Measurements from ENCODE around the gene VEZT. TPM values are rescaled to one million over a fixed set of nuclear protein-coding genes. Genes with fewer than 3 reads are reported as not detected.

Gene VEZT
- polyA plus RNA-seq, 3 donors, result 14.6 to 20.6 (median 16.7) TPM

DNA sequence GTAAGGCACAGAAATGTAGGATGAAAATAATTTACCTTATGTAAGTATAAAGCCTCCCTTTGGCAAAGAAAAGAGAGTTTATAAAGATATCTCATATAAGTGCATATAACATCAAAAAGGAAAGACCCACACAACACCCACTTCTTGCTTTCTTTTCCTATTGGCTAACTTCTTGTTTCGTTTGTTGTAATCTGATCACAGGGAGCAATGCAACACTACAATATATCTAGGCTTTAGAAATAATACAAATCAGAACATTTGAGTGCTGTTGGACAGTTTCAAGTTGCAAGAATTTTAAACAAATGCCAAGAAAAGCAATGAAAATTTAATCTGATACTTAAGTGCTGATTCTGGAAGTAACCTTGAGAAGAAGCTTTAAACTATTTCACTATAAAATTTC lies 1.7 kb upstream of the VEZT start:
- Histone ChIP-seq H3K9ac (ENCODE audit: insufficient read depth, low read length, poor library complexity, severe bottlenecking) (peak overlapping the region; percentile 9), H3K4me3 (replicated peaks in 1 of 3; ENCODE audit: low read depth in 2 of 3, low read length in 3 of 3) (peak overlapping the region; percentile 70 to 99 (median 93)), H3K27me3 (ENCODE audit: control insufficient read depth in 2 of 2, insufficient read depth in 2 of 2, low read length in 2 of 2) (no peaks in the 10 kb centered on the region), H2AFZ (ENCODE audit: insufficient read depth, low read depth, low read length, poor library complexity, severe bottlenecking) (no peak overlapping the region), H3K9me3 (replicated peaks in 1 of 2; ENCODE audit: control insufficient read depth in 1 of 2, insufficient read depth in 1 of 2, low read length in 2 of 2) (no peaks in the 10 kb centered on the region), H3K79me2 (ENCODE audit: insufficient read depth, low read length) (peaks cover 81% of the 10 kb centered on the region), H3K27ac (ENCODE audit: low read depth in 1 of 2, low read length in 2 of 2) (peak overlapping the region in 1 of 2 donors; percentile 94), H3K4me2 (replicated peaks; ENCODE audit: extremely low read depth, low read length, poor library complexity, severe bottlenecking) (peak overlapping the region; percentile 98), H3K4me1 (ENCODE audit: control insufficient read depth in 1 of 2, insufficient read depth in 2 of 2, low read length in 2 of 2) (peaks cover 21 to 53% of the 10 kb centered on the region in 2 donors), H3K36me3 (replicated peaks in 1 of 2; ENCODE audit: control insufficient read depth in 1 of 2, insufficient read depth in 2 of 2, low read length in 2 of 2) (no peaks in the 10 kb centered on the region), H4K20me1 (ENCODE audit: insufficient read depth, low read length) (peaks cover 32% of the 10 kb centered on the region)
- H3K9me3 Mint-ChIP-seq, result no peaks in the 10 kb centered on the region
- WGBS (ENCODE audit: insufficient coverage), result no CpG with 5 or more reads among the region's 1 CpG
- H3K27me3 Mint-ChIP-seq (ENCODE audit: low read depth in 3 of 3), result no peaks in the 10 kb centered on the region
- H3K4me1 Mint-ChIP-seq, result peaks cover 48% of the 10 kb centered on the region
- peak in 2 of 3 donors; percentile 49 to 63 for DNase-seq
- H3K36me3 Mint-ChIP-seq, result peaks cover under 1 to 6% of the 10 kb centered on the region in 2 donors
- TF ChIP-seq, protein P1, sequence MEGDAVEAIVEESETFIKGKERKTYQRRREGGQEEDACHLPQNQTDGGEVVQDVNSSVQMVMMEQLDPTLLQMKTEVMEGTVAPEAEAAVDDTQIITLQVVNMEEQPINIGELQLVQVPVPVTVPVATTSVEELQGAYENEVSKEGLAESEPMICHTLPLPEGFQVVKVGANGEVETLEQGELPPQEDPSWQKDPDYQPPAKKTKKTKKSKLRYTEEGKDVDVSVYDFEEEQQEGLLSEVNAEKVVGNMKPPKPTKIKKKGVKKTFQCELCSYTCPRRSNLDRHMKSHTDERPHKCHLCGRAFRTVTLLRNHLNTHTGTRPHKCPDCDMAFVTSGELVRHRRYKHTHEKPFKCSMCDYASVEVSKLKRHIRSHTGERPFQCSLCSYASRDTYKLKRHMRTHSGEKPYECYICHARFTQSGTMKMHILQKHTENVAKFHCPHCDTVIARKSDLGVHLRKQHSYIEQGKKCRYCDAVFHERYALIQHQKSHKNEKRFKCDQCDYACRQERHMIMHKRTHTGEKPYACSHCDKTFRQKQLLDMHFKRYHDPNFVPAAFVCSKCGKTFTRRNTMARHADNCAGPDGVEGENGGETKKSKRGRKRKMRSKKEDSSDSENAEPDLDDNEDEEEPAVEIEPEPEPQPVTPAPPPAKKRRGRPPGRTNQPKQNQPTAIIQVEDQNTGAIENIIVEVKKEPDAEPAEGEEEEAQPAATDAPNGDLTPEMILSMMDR (IDR thresholded peaks at IDR 0.05), result no peak
- intact Hi-C loops (cut with micrococcal nuclease), result loop anchor here (5.0 to 10.0 kb wide), 3 partner anchors 84 to 101 kb away; no protein-coding TSS in a partner anchor
- H3K27ac Mint-ChIP-seq, result peak overlapping the region; percentile 30 to 96 (median 91)
- H3K4me3 Mint-ChIP-seq, result peak overlapping the region; percentile 97 to 98

- Mint-ChIP-seq H3K27ac (peak overlapping the region; percentile 91 to 97 (median 92)), H3K9me3 (no peaks in the 10 kb centered on the region), H3K36me3 (peaks cover 0 to 5% of the 10 kb centered on the region in 2 donors), H3K4me3 (peak overlapping the region; percentile 97 to 98), H3K27me3 (ENCODE audit: low read depth in 3 of 3) (no peaks in the 10 kb centered on the region), H3K4me1 (peaks cover 48% of the 10 kb centered on the region)
- H3K4me2 ChIP-seq (replicated peaks; ENCODE audit: extremely low read depth, low read length, poor library complexity, severe bottlenecking), result peak overlapping the region; percentile 98
- peaks cover 21 to 52% of the 10 kb centered on the region in 2 donors for H3K4me1 ChIP-seq (ENCODE audit: control insufficient read depth in 1 of 2, insufficient read depth in 2 of 2, low read length in 2 of 2)
- peak overlapping the region; percentile 70 to 99 (median 93) for H3K4me3 ChIP-seq (replicated peaks in 1 of 3; ENCODE audit: low read depth in 2 of 3, low read length in 3 of 3)
- peaks cover 33% of the 10 kb centered on the region for H4K20me1 ChIP-seq (ENCODE audit: insufficient read depth, low read length)
- peak overlapping the region; percentile 94 for H2AFZ ChIP-seq (ENCODE audit: insufficient read depth, low read depth, low read length, poor library complexity, severe bottlenecking)
- H3K36me3 ChIP-seq (replicated peaks in 1 of 2; ENCODE audit: control insufficient read depth in 1 of 2, insufficient read depth in 2 of 2, low read length in 2 of 2), result no peaks in the 10 kb centered on the region
- TF ChIP-seq, protein P1 (IDR thresholded peaks at IDR 0.05), result no peak
- H3K79me2 ChIP-seq (ENCODE audit: insufficient read depth, low read length), result peaks cover 82% of the 10 kb centered on the region
- no peaks in the 10 kb centered on the region for H3K27me3 ChIP-seq (ENCODE audit: control insufficient read depth in 2 of 2, insufficient read depth in 2 of 2, low read length in 2 of 2)
- H3K9me3 ChIP-seq (replicated peaks in 1 of 2; ENCODE audit: control insufficient read depth in 1 of 2, insufficient read depth in 1 of 2, low read length in 2 of 2), result no peaks in the 10 kb centered on the region
- H3K9ac ChIP-seq (ENCODE audit: insufficient read depth, low read length, poor library complexity, severe bottlenecking), result peak overlapping the region; percentile 89
- H3K27ac ChIP-seq (ENCODE audit: low read depth in 1 of 2, low read length in 2 of 2), result peak overlapping the region; percentile 90 to 94
- no peak for DNase-seq
- intact Hi-C loops (cut with micrococcal nuclease), result loop anchor here (5.0 to 10.0 kb wide), 3 partner anchors 85 to 102 kb away; no protein-coding TSS in a partner anchor
- WGBS (ENCODE audit: insufficient coverage), result under 1% methylated on average over 45 of the region's 45 CpGs
These were observed 763 bp upstream of the VEZT start for GRCh38 chr12:95216711-95217376.

Data from CD14-positive monocyte (primary cell).